ENCODE data around the gene MECP2. TPM values are rescaled to one million over a fixed set of nuclear protein-coding genes. Genes with fewer than 3 reads are reported as not detected.

MECP2 gene
- total RNA-seq, 4 donors from 2014 or later = 47.7 to 93.3 (median 61.1) TPM

GRCh38 chrX:154037754-154038153, 59.8 kb downstream of the MECP2 start:
- Histone ChIP-seq H3K4me1 (peaks cover 11 to 53% of the 10 kb centered on the region in 2 donors), H3K9me3 (no peaks in the 10 kb centered on the region), H3K27me3 (no peaks in the 10 kb centered on the region), H3K4me3 (replicated peaks in 1 of 3) (no peak overlapping the region), H3K36me3 (no peaks in the 10 kb centered on the region), H3K27ac (no peak overlapping the region)
- no peak for DNase-seq
- TF ChIP-seq CTCF (IDR thresholded peaks at IDR 0.05) = no peak
- TF ChIP-seq POLR2A (IDR thresholded peaks at IDR 0.05) = no peak
- intact Hi-C loops (cut with DNase I) = no loop called here
- 90 to 97% methylated on average over 5 of the region's 5 CpGs for WGBS, 2 donors

GRCh38 chrX:154036513-154036912, 61.0 kb downstream of the MECP2 start:
- H3K4me1 ChIP-seq = peaks cover 13 to 54% of the 10 kb centered on the region in 2 donors
- H3K27me3 ChIP-seq = no peaks in the 10 kb centered on the region
- no peak for DNase-seq
- H3K27ac ChIP-seq = no peak overlapping the region
- intact Hi-C loops (cut with DNase I) = no loop called here
- 79 to 83% methylated on average over 8 of the region's 8 CpGs for WGBS, 2 donors
- H3K4me3 ChIP-seq (replicated peaks in 1 of 3) = no peak overlapping the region
- H3K36me3 ChIP-seq = no peaks in the 10 kb centered on the region
- TF ChIP-seq CTCF (IDR thresholded peaks at IDR 0.05) (no peak), POLR2A (IDR thresholded peaks at IDR 0.05) (no peak)
- no peaks in the 10 kb centered on the region for H3K9me3 ChIP-seq

- 95 to 100% methylated on average over 2 of the region's 2 CpGs for WGBS, 2 donors
- peaks cover 10 to 14% of the 10 kb centered on the region in 2 donors for H3K36me3 ChIP-seq
- DNase-seq = no peak
- H3K9me3 ChIP-seq = no peaks in the 10 kb centered on the region
- no peak overlapping the region for H3K4me3 ChIP-seq (replicated peaks in 1 of 3)
- TF ChIP-seq CTCF (IDR thresholded peaks at IDR 0.05) = no peak
- no peak for TF ChIP-seq POLR2A (IDR thresholded peaks at IDR 0.05)
- H3K4me1 ChIP-seq = peaks cover 7 to 44% of the 10 kb centered on the region in 2 donors
- no peaks in the 10 kb centered on the region for H3K27me3 ChIP-seq
- no peak overlapping the region for H3K27ac ChIP-seq
- intact Hi-C loops (cut with DNase I) = no loop called here
Measured at GRCh38 chrX:154033848-154034247, 63.7 kb downstream of the MECP2 start.

GRCh38 chrX:154032653-154033052, 64.9 kb downstream of the MECP2 start:
- peak; percentile 41 to 49 for DNase-seq
- 26% methylated on average over 2 of the region's 9 CpGs; no CpG with 5 or more reads in 1 of the 2 donors for WGBS, 2 donors
- no peaks in the 10 kb centered on the region for H3K27me3 ChIP-seq
- H3K9me3 ChIP-seq = no peaks in the 10 kb centered on the region
- H3K27ac ChIP-seq = peak overlapping the region in 1 of 3 donors; percentile 31
- peaks cover 10 to 14% of the 10 kb centered on the region in 2 donors for H3K36me3 ChIP-seq
- intact Hi-C loops (cut with DNase I) = no loop called here
- H3K4me1 ChIP-seq = peaks cover 7 to 44% of the 10 kb centered on the region in 2 donors
- TF ChIP-seq CTCF (IDR thresholded peaks at IDR 0.05) (no peak), POLR2A (IDR thresholded peaks at IDR 0.05) (no peak)
- no peak overlapping the region for H3K4me3 ChIP-seq (replicated peaks in 1 of 3)

GRCh38 chrX:154032160-154032559, 65.4 kb downstream of the MECP2 start:
- Histone ChIP-seq H3K27me3 (no peaks in the 10 kb centered on the region), H3K27ac (peak overlapping the region in 2 of 3 donors; percentile 23 to 31), H3K9me3 (no peaks in the 10 kb centered on the region), H3K4me3 (replicated peaks in 1 of 3) (no peak overlapping the region), H3K4me1 (peaks cover 7 to 44% of the 10 kb centered on the region in 2 donors), H3K36me3 (peaks cover 10 to 14% of the 10 kb centered on the region in 2 donors)
- no peak for TF ChIP-seq CTCF (IDR thresholded peaks at IDR 0.05)
- no peak for TF ChIP-seq POLR2A (IDR thresholded peaks at IDR 0.05)
- DNase-seq = peak; percentile 76 to 77
- WGBS, 2 donors = 36 to 53% methylated on average over 3 to 11 of the region's 11 CpGs
- intact Hi-C loops (cut with DNase I) = no loop called here

All from thyroid gland (tissue), 4 donors.